AG04450 (cell line): ENCODE data around the gene LRP1B. TPM values are rescaled to one million over a fixed set of nuclear protein-coding genes. Genes with fewer than 3 reads are reported as not detected.
A peak's percentile ranks its signal among the peaks of the same experiment; 100 is the strongest.

ENCODE experiments used
- CTCF ChIA-PET: fragments of 300-600, 350-600 bp; formaldehyde crosslinking; extraction: SDS; loops from one replicate; lab custom pipeline; 2022; ENCODE audit warnings: antibody characterized with exemption, inconsistent platforms; lab: Charles Lee
- POLR2A ChIA-PET: fragments of 350-600 bp; formaldehyde crosslinking; extraction: SDS; loops from one replicate; lab custom pipeline; 2021; ENCODE audit warnings: antibody characterized with exemption, inconsistent platforms; lab: Yijun Ruan, JAX
- DNase-seq: peaks from one replicate; pipeline ENCODE4 v3.0.0-alpha.2; 2011; ENCODE audit warnings: low read depth, low spot score
- H3K27ac ChIP-seq: one replicate; pipeline ENCODE4 v1.5.1; 2012; ENCODE audit warnings: low read depth, low read length, control low read depth
- H3K27me3 ChIP-seq: one replicate; pipeline ENCODE4 v1.6.0; 2012; ENCODE audit warnings: low read length; ENCODE audit not compliant: control insufficient read depth, insufficient read depth
- H3K4me3 ChIP-seq: 2 replicates; pipeline ENCODE4 v1.5.1; 2011; ENCODE audit warnings: mild to moderate bottlenecking, low read depth, low read length, control low read depth
- H3K9me3 ChIP-seq: 2 replicates; pipeline ENCODE4 v1.5.1; 2012; ENCODE audit warnings: low read length; ENCODE audit not compliant: control insufficient read depth, insufficient read depth
- polyA plus RNA-seq: library from polyadenylated mRNA; depleted of rRNA; stranded (reverse); fragments of >200 nt; gene quantifications from 2 replicates; pipeline ENCODE4 v1.2.3, GENCODE V29; 2011
- TF ChIP-seq, protein P1 (sequence below): IDR thresholded peaks from 2 replicates; pipeline ENCODE4 v1.5.1; 2011; ENCODE audit warnings: low read depth, low read length, control low read depth, inconsistent platforms

The LRP1B gene
- polyA plus RNA-seq, 1 experiment = 0.15 TPM

DNA sequence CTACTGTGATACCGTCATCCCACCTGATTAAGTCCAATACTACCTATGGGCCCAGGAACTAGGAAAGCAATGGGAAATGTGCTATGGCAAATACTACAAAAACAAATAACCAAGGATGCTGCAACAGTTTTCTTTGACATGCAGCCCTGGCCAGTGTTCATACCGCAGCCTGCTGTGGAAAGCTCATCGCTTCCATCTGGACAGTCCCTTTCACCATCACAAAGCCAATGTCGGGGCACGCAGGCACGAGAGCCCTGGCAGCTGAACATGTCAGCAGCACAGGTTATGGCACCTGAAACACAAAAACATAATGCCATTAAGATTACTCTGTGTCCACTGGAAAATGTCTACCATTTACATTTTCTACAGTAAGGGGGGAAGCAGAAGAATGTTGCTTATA lies 1621.1 kb downstream of the LRP1B start:
- H3K9me3 ChIP-seq = no peaks in the 10 kb centered on the region
- TF ChIP-seq, protein P1, sequence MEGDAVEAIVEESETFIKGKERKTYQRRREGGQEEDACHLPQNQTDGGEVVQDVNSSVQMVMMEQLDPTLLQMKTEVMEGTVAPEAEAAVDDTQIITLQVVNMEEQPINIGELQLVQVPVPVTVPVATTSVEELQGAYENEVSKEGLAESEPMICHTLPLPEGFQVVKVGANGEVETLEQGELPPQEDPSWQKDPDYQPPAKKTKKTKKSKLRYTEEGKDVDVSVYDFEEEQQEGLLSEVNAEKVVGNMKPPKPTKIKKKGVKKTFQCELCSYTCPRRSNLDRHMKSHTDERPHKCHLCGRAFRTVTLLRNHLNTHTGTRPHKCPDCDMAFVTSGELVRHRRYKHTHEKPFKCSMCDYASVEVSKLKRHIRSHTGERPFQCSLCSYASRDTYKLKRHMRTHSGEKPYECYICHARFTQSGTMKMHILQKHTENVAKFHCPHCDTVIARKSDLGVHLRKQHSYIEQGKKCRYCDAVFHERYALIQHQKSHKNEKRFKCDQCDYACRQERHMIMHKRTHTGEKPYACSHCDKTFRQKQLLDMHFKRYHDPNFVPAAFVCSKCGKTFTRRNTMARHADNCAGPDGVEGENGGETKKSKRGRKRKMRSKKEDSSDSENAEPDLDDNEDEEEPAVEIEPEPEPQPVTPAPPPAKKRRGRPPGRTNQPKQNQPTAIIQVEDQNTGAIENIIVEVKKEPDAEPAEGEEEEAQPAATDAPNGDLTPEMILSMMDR = no peak
- no peak for DNase-seq
- ChIA-PET POLR2A (no interaction called here), CTCF (no interaction called here)
- H3K4me3 ChIP-seq = no peak overlapping the region
- H3K27me3 ChIP-seq = no peaks in the 10 kb centered on the region
- no peak overlapping the region for H3K27ac ChIP-seq

DNA sequence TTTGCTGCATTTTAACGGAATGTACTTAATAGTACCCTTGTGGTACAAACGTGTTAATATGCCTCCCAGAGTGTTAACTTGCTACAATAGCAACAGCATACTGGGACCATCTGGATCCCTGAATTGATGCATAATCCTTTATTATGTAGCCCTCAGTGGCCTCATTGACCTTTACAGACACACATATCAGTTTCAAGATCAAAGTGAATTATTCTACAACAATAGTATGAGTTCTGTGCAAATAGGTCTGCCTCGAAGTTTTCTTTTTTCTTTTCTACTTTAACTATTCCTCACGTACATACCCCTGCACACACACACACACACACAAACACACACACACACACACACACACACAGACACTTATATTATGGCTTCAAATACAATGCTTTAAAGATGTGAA lies 1622.1 kb downstream of the LRP1B start:
- ChIA-PET POLR2A (no interaction called here), CTCF (no interaction called here)
- H3K4me3 ChIP-seq = no peak overlapping the region
- no peak overlapping the region for H3K27ac ChIP-seq
- no peaks in the 10 kb centered on the region for H3K9me3 ChIP-seq
- TF ChIP-seq, protein P1 = no peak
- no peaks in the 10 kb centered on the region for H3K27me3 ChIP-seq
- no peak for DNase-seq

DNA sequence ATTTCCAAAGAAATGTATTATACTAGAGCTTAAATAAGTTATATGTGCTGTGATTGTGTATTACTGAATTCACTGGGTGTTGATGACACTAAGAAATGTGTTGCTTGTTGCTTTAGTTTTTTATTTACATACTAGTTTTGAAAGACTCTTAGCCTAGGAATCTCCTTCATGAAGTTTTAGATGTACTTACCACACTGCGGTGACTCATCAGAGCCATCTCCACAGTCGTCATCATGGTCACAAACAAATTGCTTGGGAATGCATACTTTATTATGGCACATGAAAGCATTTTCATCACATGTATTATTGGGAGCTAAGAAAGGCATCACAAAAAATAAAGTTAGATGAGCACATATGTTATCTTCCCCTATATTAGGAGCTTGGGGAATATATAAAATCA lies 1624.2 kb downstream of the LRP1B start:
- no peak overlapping the region for H3K27ac ChIP-seq
- ChIA-PET POLR2A (interaction anchor here (0.6 kb wide), 1 partner anchor 1159 kb away, joined by 4 read pairs; no protein-coding TSS in a partner anchor), CTCF (no interaction called here)
- no peak overlapping the region for H3K4me3 ChIP-seq
- no peaks in the 10 kb centered on the region for H3K27me3 ChIP-seq
- TF ChIP-seq, protein P1 = no peak
- H3K9me3 ChIP-seq = no peaks in the 10 kb centered on the region
- no peak for DNase-seq

DNA sequence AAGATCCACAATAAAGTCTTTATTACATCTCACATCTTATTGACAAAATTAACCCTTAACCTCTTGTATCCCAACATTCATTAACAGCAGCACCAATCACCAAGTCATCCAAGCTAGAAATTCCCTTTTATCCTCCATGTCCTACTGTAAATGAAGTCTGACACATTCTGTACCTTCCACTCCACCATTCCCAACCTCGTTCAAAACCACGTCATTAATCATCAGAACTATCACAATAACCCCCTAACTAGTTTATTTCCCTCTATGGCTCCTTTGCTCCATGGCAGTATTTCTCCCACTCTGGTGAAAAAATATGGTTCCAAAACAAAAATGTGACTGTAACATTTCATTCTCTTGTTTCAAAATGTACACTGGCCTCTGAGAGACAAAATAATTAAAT lies 1626.2 kb downstream of the LRP1B start:
- H3K4me3 ChIP-seq = no peak overlapping the region
- H3K27me3 ChIP-seq = no peaks in the 10 kb centered on the region
- TF ChIP-seq, protein P1 = no peak
- no peak for DNase-seq
- ChIA-PET CTCF (no interaction called here), POLR2A (no interaction called here)
- no peaks in the 10 kb centered on the region for H3K9me3 ChIP-seq
- H3K27ac ChIP-seq = no peak overlapping the region

DNA sequence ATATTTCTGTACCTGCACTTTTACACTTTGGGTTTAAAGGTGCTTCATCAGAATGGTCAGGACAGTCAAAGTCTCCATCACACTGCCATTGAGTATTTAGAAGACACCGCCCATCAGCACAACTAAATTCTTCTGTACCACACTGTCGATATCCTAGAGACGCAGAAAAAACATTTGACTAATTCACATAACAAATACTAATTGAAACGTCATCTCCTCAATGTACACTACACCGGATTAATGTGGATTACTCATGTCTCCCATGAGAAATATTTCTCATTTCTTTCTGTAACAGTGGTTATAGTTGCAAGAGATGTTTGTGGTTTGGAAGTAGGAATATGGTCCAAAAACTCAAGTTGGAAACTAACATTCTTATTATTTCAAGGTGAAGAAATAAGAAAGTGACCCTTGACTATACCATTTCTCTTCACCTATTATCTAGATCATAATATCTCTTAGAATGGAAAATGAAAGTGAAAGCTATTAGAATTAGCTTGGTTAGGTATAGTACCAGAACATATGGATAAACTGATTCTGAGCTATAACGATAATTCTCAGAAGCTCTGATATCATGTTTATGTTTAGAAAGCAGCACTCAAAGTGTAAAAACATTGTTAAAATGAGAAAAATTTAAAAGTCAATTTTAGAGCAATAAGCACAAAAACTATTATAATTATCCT lies 1627.7 kb downstream of the LRP1B start:
- CTCF ChIA-PET = no interaction called here
- peak; percentile 24 for DNase-seq

More for the DNA sequence above, 1627.7 kb downstream of the LRP1B start:
- H3K27me3 ChIP-seq = no peaks in the 10 kb centered on the region
- POLR2A ChIA-PET = no interaction called here
- no peak overlapping the region; the same call in 1 of the 2 replicates for H3K4me3 ChIP-seq
- TF ChIP-seq, protein P1 = no peak
- H3K27ac ChIP-seq = no peak overlapping the region
- H3K9me3 ChIP-seq = no peaks in the 10 kb centered on the region
